ENCODE measurements around the gene EPX.

EPX gene

GRCh38 chr17:58231641-58232040, 39.1 kb downstream of the EPX start:
- no peak for DNase-seq

GRCh38 chr17:58232707-58233156, 40.2 kb downstream of the EPX start:
- no peak for DNase-seq

GRCh38 chr17:58233543-58233942, 41.0 kb downstream of the EPX start:
- no peak for DNase-seq

- DNase-seq: no peak
Measured at GRCh38 chr17:58234512-58234911, 42.0 kb downstream of the EPX start.

- DNase-seq: no peak
Measured at GRCh38 chr17:58235821-58236220, 43.3 kb downstream of the EPX start.

- DNase-seq: no peak
Measured at GRCh38 chr17:58236394-58236793, 43.9 kb downstream of the EPX start.

GRCh38 chr17:58238147-58238634, 45.7 kb downstream of the EPX start, which contains the start of gene LPO:
TSS of gene LPO (plus strand) at chr17:58238584. CDS start at chr17:58242980, 4,396 bp downstream.
- DNase-seq: no peak

- DNase-seq: no peak
Measured at GRCh38 chr17:58239987-58240386, 47.5 kb downstream of the EPX start.

- no peak for DNase-seq
Measured at GRCh38 chr17:58242171-58242784, 49.8 kb downstream of the EPX start.

GRCh38 chr17:58244963-58245362, 52.4 kb downstream of the EPX start:
- DNase-seq: no peak

- no peak for DNase-seq
Measured at GRCh38 chr17:58245428-58246103, 53.0 kb downstream of the EPX start.

GRCh38 chr17:58246104-58246740, 53.7 kb downstream of the EPX start:
- no peak for DNase-seq

GRCh38 chr17:58246781-58247180, 54.3 kb downstream of the EPX start:
- DNase-seq: no peak

GRCh38 chr17:58247511-58248363, 55.2 kb downstream of the EPX start:
- no peak for DNase-seq

GRCh38 chr17:58248955-58249269, 56.4 kb downstream of the EPX start:
- DNase-seq: no peak

GRCh38 chr17:58249270-58250133, 57.0 kb downstream of the EPX start:
- DNase-seq: peak; percentile 82

GRCh38 chr17:58250344-58251011, 58.0 kb downstream of the EPX start:
- no peak for DNase-seq

GRCh38 chr17:58252141-58252540, 59.6 kb downstream of the EPX start:
- no peak for DNase-seq

GRCh38 chr17:58253082-58253481, 60.6 kb downstream of the EPX start:
- DNase-seq: no peak

Data from activated T-cell treated with anti-CD3 and anti-CD28 coated beads, Interleukin-2, amount 50 U/mL, for 1 hour (primary cell).